Natural killer cell (primary cell): ENCODE data around the gene SLC43A3. TPM values are rescaled to one million over a fixed set of nuclear protein-coding genes. Genes with fewer than 3 reads are reported as not detected.

ENCODE experiments used
- ATAC-seq, 3 donors: fragments of 150-1000 bp in 2 of 3; fragments of 200-7000 bp in 1 of 3; cut with Tn5 transposase; 1 replicate in 1 of 3; 2 replicates in 2 of 3; pipeline ENCODE4 v1.10.0; 2021; ENCODE audit warnings: mild to moderate bottlenecking in 2 of 3, moderate library complexity in 2 of 3
- DNase-seq, 2 donors: peaks; one replicate each; pipeline versions ENCODE4 v3.0.0 to v3.0.0-alpha.2; 2013 to 2021; ENCODE audit warnings: mixed read lengths in 1 of 2
- H3K27ac ChIP-seq: one replicate; pipeline ENCODE4 v1.5.1; 2013; ENCODE audit warnings: mild to moderate bottlenecking, low read length
- H3K27me3 ChIP-seq: one replicate; pipeline ENCODE4 v1.6.1; 2013; ENCODE audit warnings: low read length; ENCODE audit not compliant: control insufficient read depth, insufficient read depth
- H3K36me3 ChIP-seq: one replicate; pipeline ENCODE4 v1.6.1; 2013; ENCODE audit warnings: low read length; ENCODE audit not compliant: control insufficient read depth, insufficient read depth
- H3K4me1 ChIP-seq: one replicate; pipeline ENCODE4 v1.6.1; 2013; ENCODE audit warnings: low read length; ENCODE audit not compliant: control insufficient read depth, insufficient read depth
- H3K4me3 ChIP-seq: one replicate; pipeline ENCODE4 v1.5.1; 2013; ENCODE audit warnings: low read length
- H3K9me3 ChIP-seq: one replicate; pipeline ENCODE4 v1.6.1; 2013; ENCODE audit warnings: low read length; ENCODE audit not compliant: control insufficient read depth, insufficient read depth
- H3K27ac Mint-ChIP-seq, 2 donors: one replicate each; pipeline ENCODE4 v1.8.0; 2022; ENCODE audit warnings: mild to moderate bottlenecking in 2 of 2, mixed read lengths in 2 of 2, moderate library complexity in 1 of 2
- H3K27me3 Mint-ChIP-seq, 2 donors: one replicate each; pipeline ENCODE4 v1.8.0; 2022; ENCODE audit warnings: low read depth in 2 of 2, mixed read lengths in 2 of 2
- H3K36me3 Mint-ChIP-seq: one replicate; pipeline ENCODE4 v1.8.0; 2022; ENCODE audit warnings: mixed read lengths
- H3K4me1 Mint-ChIP-seq, 2 donors: one replicate each; pipeline ENCODE4 v1.8.0; 2022; ENCODE audit warnings: mixed read lengths in 2 of 2
- H3K4me3 Mint-ChIP-seq: one replicate; pipeline ENCODE4 v1.8.0; 2022; ENCODE audit warnings: mild to moderate bottlenecking, moderate library complexity, mixed read lengths
- H3K9me3 Mint-ChIP-seq, 2 donors: one replicate each; pipeline ENCODE4 v1.8.0; 2022; ENCODE audit warnings: mixed read lengths in 2 of 2
- WGBS: methylation state at CpG from one replicate; pipeline ENCODE4 v1.1.7; 2013; ENCODE audit warnings: missing lambda C conversion rate; ENCODE audit not compliant: insufficient coverage; 5-methylcytosine and 5-hydroxymethylcytosine counted together
- intact Hi-C: fragments of 100-400 bp; cut with micrococcal nuclease; formaldehyde crosslinking; loops from one replicate; pipeline ENCODE4 v1.14.2; 2022
- total RNA-seq, 4 donors: library from RNA; stranded (reverse); fragments of 120-200 nt in 1 of 4; gene quantifications; one replicate each; pipeline versions ENCODE4 v1.2.3 to v1.2.4, GENCODE V29; 2013 to 2022
- TF ChIP-seq, protein P1 (sequence below): fragments of 200-600 bp; IDR thresholded peaks from one replicate; pipeline ENCODE4 v1.8.0; 2022; ENCODE audit warnings: antibody characterized with exemption

SLC43A3 gene
- total RNA-seq, 3 donors from 2014 or later (not counting 1 experiment from before 2014, with no cell fraction given), result 17.0 to 22.2 (median 20.7) TPM

DNA sequence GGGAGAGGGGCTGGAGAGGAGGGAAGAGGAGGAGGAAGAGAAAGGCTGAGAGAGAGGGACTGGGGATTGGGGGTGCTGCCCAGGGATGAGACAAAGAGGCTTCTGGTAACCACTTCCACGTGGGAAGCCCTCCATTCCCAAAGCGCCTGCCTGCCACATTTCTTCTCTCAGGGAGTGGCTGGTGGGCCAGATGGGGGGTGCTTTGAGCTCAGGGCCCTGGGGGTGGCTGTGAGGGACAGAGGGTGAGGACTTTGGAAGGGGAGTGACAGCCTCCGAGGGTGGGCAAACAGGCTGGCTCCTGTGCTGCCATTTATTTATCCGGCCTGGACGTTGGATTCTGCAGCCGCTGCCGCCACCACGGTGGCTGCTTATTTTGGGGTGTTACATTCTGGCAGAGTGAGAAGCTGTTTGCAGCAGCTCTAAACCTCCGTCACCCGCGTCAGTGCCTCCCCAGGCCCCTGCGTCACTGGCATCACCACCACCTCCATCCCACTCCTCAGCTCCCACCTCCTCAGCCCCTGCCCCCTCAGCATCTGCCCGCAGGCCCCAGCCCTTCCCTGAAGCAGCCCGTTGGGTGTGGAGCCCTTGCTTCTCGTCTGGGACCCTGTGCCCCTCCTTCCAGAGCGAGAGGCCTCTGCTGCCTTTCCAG, 35.0 kb upstream of the SLC43A3 start:
- peak overlapping the region; percentile 77 for H3K4me3 Mint-ChIP-seq
- H3K4me3 ChIP-seq, result no peak overlapping the region
- peaks cover 30% of the 10 kb centered on the region for H3K27me3 ChIP-seq
- TF ChIP-seq, protein P1, sequence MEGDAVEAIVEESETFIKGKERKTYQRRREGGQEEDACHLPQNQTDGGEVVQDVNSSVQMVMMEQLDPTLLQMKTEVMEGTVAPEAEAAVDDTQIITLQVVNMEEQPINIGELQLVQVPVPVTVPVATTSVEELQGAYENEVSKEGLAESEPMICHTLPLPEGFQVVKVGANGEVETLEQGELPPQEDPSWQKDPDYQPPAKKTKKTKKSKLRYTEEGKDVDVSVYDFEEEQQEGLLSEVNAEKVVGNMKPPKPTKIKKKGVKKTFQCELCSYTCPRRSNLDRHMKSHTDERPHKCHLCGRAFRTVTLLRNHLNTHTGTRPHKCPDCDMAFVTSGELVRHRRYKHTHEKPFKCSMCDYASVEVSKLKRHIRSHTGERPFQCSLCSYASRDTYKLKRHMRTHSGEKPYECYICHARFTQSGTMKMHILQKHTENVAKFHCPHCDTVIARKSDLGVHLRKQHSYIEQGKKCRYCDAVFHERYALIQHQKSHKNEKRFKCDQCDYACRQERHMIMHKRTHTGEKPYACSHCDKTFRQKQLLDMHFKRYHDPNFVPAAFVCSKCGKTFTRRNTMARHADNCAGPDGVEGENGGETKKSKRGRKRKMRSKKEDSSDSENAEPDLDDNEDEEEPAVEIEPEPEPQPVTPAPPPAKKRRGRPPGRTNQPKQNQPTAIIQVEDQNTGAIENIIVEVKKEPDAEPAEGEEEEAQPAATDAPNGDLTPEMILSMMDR, result no peak
- WGBS, result 88% methylated on average over 16 of the region's 16 CpGs
- peaks cover 28 to 32% of the 10 kb centered on the region in 2 donors for H3K27me3 Mint-ChIP-seq
- no peak for ATAC-seq
- no peaks in the 10 kb centered on the region for H3K36me3 ChIP-seq
- H3K27ac ChIP-seq, result no peak overlapping the region
- DNase-seq, result no peak
- H3K9me3 Mint-ChIP-seq, result no peaks in the 10 kb centered on the region
- H3K4me1 Mint-ChIP-seq, result peaks cover 34 to 52% of the 10 kb centered on the region in 2 donors
- no peak overlapping the region for H3K27ac Mint-ChIP-seq
- H3K36me3 Mint-ChIP-seq, result no peaks in the 10 kb centered on the region
- H3K9me3 ChIP-seq, result no peaks in the 10 kb centered on the region
- intact Hi-C loops, result no loop called here
- peaks cover 54% of the 10 kb centered on the region for H3K4me1 ChIP-seq

DNA sequence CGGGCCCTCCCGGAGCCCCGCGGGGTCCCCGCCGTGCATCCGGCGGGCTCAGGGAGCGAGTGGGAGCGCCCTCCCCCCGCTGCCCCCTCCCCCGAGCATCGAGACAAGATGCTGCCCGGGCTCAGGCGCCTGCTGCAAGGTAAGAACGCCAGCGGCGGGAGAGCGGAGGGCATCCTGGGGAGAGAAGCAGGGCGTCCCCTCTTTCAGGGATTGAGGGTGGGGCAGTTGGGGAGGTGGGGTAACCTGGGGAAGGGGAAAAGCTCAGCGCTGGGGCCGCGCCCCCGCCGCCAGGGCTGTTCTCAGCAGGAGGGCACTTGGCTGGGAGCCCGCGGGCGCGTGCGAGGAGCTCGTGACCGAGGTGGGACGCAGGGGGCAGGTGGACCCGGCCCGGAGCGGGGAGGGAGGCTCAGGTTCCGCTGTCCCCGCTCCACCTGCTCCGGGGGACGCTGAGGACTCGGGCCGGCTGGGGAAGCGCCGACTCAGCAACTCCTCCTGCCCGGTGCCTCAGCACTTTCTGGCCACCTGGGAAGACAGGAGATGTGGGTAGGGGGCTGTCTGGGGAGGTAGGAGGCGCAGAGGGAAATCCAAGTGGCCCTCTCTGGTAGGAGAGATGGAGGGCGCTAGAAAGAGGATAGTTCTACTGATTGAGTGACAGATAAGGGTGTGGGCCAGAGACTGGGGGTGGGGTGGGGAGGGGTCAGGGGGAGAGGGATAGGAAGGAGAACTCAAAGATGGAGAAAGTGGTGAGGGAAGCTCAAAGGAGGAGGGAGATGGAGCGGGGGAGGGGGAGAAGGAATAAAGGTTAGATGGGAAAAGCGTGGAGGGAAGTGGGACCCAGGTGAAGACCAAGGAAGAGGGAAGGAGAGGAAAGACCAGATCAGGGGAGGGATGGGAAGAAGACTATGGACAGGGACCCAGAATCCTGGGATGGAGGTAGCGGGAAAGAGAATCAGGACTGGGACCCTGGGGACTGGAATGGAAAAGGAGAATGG, 34.1 kb upstream of the SLC43A3 start:
- WGBS, result 9% methylated on average over 50 of the region's 50 CpGs
- Mint-ChIP-seq H3K27ac (no peak overlapping the region), H3K4me3 (peak overlapping the region; percentile 77), H3K4me1 (peaks cover 35 to 52% of the 10 kb centered on the region in 2 donors), H3K9me3 (no peaks in the 10 kb centered on the region), H3K36me3 (no peaks in the 10 kb centered on the region), H3K27me3 (peaks cover 28 to 34% of the 10 kb centered on the region in 2 donors)
- Histone ChIP-seq H3K27ac (no peak overlapping the region), H3K4me1 (peaks cover 54% of the 10 kb centered on the region), H3K4me3 (no peak overlapping the region), H3K36me3 (no peaks in the 10 kb centered on the region), H3K27me3 (peaks cover 33% of the 10 kb centered on the region), H3K9me3 (no peaks in the 10 kb centered on the region)
- intact Hi-C loops, result no loop called here
- DNase-seq (no peak), ATAC-seq (no peak)
- TF ChIP-seq, protein P1, result no peak

DNA sequence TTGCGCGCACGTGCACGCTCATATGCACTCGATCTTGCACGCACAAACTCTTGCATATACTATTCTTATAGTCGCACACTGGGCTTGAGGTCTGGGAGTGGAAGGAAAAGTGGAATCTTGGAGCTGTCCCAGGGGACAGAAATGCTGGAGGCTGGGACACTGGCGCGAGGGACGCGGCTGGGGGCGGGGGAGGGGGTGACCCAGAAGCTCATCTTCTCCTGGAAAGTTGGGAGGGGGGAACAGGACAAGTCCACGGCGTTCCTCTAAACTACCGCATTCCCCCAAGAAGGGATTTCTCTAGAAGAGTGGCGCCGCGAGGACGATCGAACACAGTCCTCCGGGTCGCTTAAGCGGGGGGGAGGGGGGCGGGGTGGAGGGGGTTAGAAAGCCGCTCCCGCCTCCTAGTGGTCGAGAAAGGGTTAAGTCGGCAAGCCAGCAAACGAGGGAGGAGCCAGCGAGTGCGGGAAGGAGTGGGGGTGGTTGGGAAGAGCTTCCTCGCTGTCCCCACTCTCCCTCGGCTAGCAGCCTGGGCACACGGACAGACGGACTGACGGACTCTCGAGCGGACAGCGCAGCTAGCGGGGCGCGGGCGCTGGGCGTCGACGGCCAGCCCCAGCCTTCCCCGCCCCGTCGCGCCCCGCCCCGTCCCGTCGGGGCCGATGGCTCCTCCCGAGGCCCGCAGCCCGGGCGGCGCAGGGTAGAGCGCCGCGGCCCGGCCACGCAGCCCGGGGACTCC, 33.3 kb upstream of the SLC43A3 start, which contains the start of gene RTN4RL2:
Gene RTN4RL2, plus strand, starts transcription at position 507 of the 736 bp plus-strand sequence. CDS start 338 bp downstream, outside the sequence.
- Mint-ChIP-seq H3K4me1 (peaks cover 35 to 52% of the 10 kb centered on the region in 2 donors), H3K9me3 (no peaks in the 10 kb centered on the region), H3K36me3 (no peaks in the 10 kb centered on the region), H3K27ac (peak within 1 kb of the TSS; percentile 37 to 77), H3K27me3 (peaks cover 28 to 34% of the 10 kb centered on the region in 2 donors), H3K4me3 (peak within 1 kb of the TSS; percentile 85)
- under 1% methylated on average over 61 of the region's 66 CpGs for WGBS
- intact Hi-C loops, result no loop called here
- ATAC-seq (peak; percentile 46 to 57 (median 50)), DNase-seq (peak; percentile 25 to 54)
- peaks cover 33% of the 10 kb centered on the region for H3K27me3 ChIP-seq
- no peak within 1 kb of the TSS for H3K27ac ChIP-seq
- TF ChIP-seq, protein P1, result no peak
- H3K9me3 ChIP-seq, result no peaks in the 10 kb centered on the region
- no peaks in the 10 kb centered on the region for H3K36me3 ChIP-seq
- H3K4me3 ChIP-seq, result no peak within 1 kb of the TSS
- H3K4me1 ChIP-seq, result peaks cover 54% of the 10 kb centered on the region
